GM12878 (cell line): ENCODE results near the gene SNW1. TPM values are rescaled to one million over a fixed set of nuclear protein-coding genes. Genes with fewer than 3 reads are reported as not detected.

Experiments
- CBX5 ChIP-seq: sonication (generic); IDR thresholded peaks from 2 replicates; pipeline ENCODE4 v1.6.1; 2016; ENCODE audit warnings: low read depth, moderate library complexity, mild to moderate bottlenecking, inconsistent platforms
- EGR1 ChIP-seq, 2 experiments: IDR thresholded peaks; 1 replicate in 1 of 2; 2 replicates in 1 of 2; pipeline ENCODE4 v1.6.1; 2011 to 2012; ENCODE audit warnings: low read depth in 2 of 2, low read length in 2 of 2, borderline replicate concordance in 1 of 2, mild to moderate bottlenecking in 1 of 2, moderate library complexity in 1 of 2
- ESRRA ChIP-seq: IDR thresholded peaks from 2 replicates; pipeline ENCODE4 v1.6.1; 2012; ENCODE audit warnings: mild to moderate bottlenecking, low read length, improper control_type of control experiment
- ETV6 ChIP-seq, 2 experiments: fragments of 450-650 bp in 1 of 2; IDR thresholded peaks in 1 of 2; conservative IDR thresholded peaks in 1 of 2; 2 replicates each; pipeline ENCODE4 v1.6.1; 2014; ENCODE audit warnings: antibody characterized with exemption in 1 of 2, borderline replicate concordance in 1 of 2, low read depth in 1 of 2, mild to moderate bottlenecking in 1 of 2, moderate library complexity in 1 of 2
- FOXM1 ChIP-seq: IDR thresholded peaks from 2 replicates; pipeline ENCODE4 v1.6.1; 2012; ENCODE audit warnings: low read depth, mild to moderate bottlenecking, inconsistent platforms, low read length, moderate library complexity
- IRF5 ChIP-seq: fragments of 450-650 bp; IDR thresholded peaks from 2 replicates; pipeline ENCODE4 v1.6.1; 2017; ENCODE audit warnings: borderline replicate concordance
- KDM1A ChIP-seq: fragments of 200-600 bp; sonication (generic); IDR thresholded peaks from 2 replicates; pipeline ENCODE4 v1.6.1; 2016; ENCODE audit warnings: borderline replicate concordance
- MYB ChIP-seq: fragments of 150-350 bp; IDR thresholded peaks from 2 replicates; pipeline ENCODE4 v1.6.1; 2014; ENCODE audit warnings: mild to moderate bottlenecking, low read depth, low read length, borderline replicate concordance
- NFYA ChIP-seq: IDR thresholded peaks from 2 replicates; pipeline ENCODE4 v1.6.1; 2011; ENCODE audit warnings: low read depth, mild to moderate bottlenecking, low read length, improper control_type of control experiment, borderline replicate concordance
- PRDM15 ChIP-seq: fragments of 450-650 bp; formaldehyde crosslinking; IDR thresholded peaks from 2 replicates; pipeline ENCODE4 v1.4.0; 2020; ENCODE audit warnings: mild to moderate bottlenecking, moderate library complexity
- RB1 ChIP-seq: fragments of 450-650 bp; formaldehyde crosslinking; IDR thresholded peaks from 2 replicates; pipeline ENCODE4 v1.6.1; 2017; ENCODE audit warnings: mild to moderate bottlenecking, borderline replicate concordance
- STAT3 ChIP-seq: IDR thresholded peaks from 2 replicates; pipeline ENCODE4 v1.6.1; 2011; ENCODE audit warnings: low read depth, low read length, improper control_type of control experiment
- TBL1XR1 ChIP-seq: IDR thresholded peaks from 2 replicates; pipeline ENCODE4 v1.6.1; 2012; ENCODE audit warnings: low read depth, low read length, improper control_type of control experiment
- ZNF384 ChIP-seq: IDR thresholded peaks from 2 replicates; pipeline ENCODE4 v1.6.1; 2012; ENCODE audit warnings: low read depth, mild to moderate bottlenecking, low read length, improper control_type of control experiment, borderline replicate concordance
- ZNF592 ChIP-seq: fragments of 450-650 bp; IDR thresholded peaks from 2 replicates; pipeline ENCODE4 v1.6.1; 2017; ENCODE audit warnings: mild to moderate bottlenecking, moderate library complexity
- polyA plus RNA-seq, 11 experiments: library from polyadenylated mRNA; depleted of rRNA in 4 of 11; unstranded in 6 of 11; stranded (reverse) in 5 of 11; fragments of >200 nt; fragmentation: Nextera tagmentation in 4 of 11; fragmentation: Illumina TruSeq in 1 of 11; extraction: Ambion mirVana in 4 of 11; extraction: Trizol in 1 of 11; gene quantifications; 1 replicate in 1 of 11; 2 replicates in 10 of 11; pipeline versions ENCODE4 v1.2.1 to v1.2.3, GENCODE V29; 2011 to 2016; ENCODE audit warnings: inconsistent platforms in 2 of 11, missing spikeins in 2 of 11, low read depth in 1 of 11
- total RNA-seq, 4 experiments: library from RNA; depleted of rRNA in 3 of 4; stranded (reverse); fragments of >200 nt in 3 of 4; fragmentation: Illumina TruSeq in 1 of 4; extraction: Trizol in 1 of 4; gene quantifications; 2 replicates each; pipeline versions ENCODE4 v1.2.1 to v1.2.3, GENCODE V29; 2013 to 2021
- TF ChIP-seq, protein P1 (sequence below): fragments of 450-650 bp; formaldehyde crosslinking; IDR thresholded peaks from 2 replicates; pipeline ENCODE4 v1.4.0; 2022; ENCODE audit warnings: mild to moderate bottlenecking, moderate library complexity

Gene SNW1
- total and polyA plus RNA-seq, 10 of the 15 experiments (the other 5 are each of a cell fraction or from before 2014, with no cell fraction given): 56.6 to 109 (median 75.7) TPM

DNA sequence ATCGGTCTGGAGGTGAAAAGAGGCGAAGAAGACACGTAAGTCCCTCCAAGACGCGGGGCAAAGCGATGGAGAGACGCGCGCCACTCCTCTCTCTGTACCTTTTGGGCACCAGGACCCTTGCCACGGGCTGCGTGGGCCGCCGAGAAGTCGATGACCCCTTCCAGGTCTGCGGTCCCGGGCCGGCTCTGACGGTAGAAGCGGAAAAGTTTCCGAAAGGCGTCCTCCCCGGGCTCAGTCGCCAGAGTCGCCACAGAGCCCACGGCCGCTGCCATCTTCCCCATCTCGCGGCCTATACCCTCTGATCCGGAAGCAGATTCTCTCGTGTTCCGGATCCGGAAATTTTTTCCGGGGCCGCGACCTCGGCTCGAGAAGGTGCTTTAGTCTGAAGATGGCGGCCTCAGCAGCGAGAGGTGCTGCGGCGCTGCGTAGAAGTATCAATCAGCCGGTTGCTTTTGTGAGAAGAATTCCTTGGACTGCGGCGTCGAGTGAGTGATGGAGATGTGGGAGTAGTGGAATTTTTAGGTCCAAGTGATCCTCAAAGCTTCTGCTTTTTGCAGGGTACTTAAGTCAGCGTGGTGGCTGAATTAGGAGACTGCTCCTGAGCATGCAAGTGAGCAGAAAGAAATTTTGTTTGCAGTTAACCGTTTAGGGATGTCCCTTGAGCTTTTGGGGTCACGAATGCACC is 53.1 kb downstream of the SNW1 start, which contains the start of the genes ALKBH1 and SLIRP (continued):
- TF ChIP-seq ZNF592 (no peak), IRF5 (no peak), MYB (no peak), STAT3 (no peak), CBX5 (0 out of 2 replicates have a peak, but pooled peaks have one; percentile 62), ESRRA (peak; percentile 82; the same call in 1 of the 2 replicates), TBL1XR1 (peak; percentile 97), RB1 (0 out of 2 replicates have a peak, but pooled peaks have one; percentile 12), PRDM15 (CRISPR knock-in tag) (no peak), FOXM1 (peak; percentile 54; the same call in 1 of the 2 replicates), ZNF384 (no peak; the same call in 1 of the 2 replicates), KDM1A (no peak), NFYA (no peak), ETV6 (conservative IDR thresholded peaks at IDR 0.05 in 1 of 2, IDR thresholded peaks at IDR 0.05 in 1 of 2; ENCODE audit: borderline replicate concordance in 1 of 2, low read depth in 1 of 2) (no peak), EGR1 (IDR thresholded peaks at IDR 0.05; ENCODE audit: borderline replicate concordance in 1 of 2, low read depth in 2 of 2, low read length in 2 of 2) (no peak)
- TF ChIP-seq, protein P1, sequence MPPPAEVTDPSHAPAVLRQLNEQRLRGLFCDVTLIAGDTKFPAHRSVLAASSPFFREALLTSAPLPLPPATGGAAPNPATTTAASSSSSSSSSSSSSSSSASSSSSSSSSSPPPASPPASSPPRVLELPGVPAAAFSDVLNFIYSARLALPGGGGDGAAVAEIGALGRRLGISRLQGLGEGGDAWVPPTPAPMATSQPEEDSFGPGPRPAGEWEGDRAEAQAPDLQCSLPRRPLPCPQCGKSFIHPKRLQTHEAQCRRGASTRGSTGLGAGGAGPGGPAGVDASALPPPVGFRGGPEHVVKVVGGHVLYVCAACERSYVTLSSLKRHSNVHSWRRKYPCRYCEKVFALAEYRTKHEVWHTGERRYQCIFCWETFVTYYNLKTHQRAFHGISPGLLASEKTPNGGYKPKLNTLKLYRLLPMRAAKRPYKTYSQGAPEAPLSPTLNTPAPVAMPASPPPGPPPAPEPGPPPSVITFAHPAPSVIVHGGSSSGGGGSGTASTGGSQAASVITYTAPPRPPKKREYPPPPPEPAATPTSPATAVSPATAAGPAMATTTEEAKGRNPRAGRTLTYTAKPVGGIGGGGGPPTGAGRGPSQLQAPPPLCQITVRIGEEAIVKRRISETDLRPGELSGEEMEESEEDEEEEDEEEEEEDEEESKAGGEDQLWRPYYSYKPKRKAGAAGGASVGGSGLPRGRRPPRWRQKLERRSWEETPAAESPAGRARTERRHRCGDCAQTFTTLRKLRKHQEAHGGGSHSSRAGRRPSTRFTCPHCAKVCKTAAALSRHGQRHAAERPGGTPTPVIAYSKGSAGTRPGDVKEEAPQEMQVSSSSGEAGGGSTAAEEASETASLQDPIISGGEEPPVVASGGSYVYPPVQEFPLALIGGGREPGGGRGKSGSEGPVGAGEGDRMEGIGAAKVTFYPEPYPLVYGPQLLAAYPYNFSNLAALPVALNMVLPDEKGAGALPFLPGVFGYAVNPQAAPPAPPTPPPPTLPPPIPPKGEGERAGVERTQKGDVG (CRISPR knock-in tag): no peak
